GM23338 (cell line): ENCODE results near the gene TRIM56.

ENCODE experiments used
- CREB1 ChIP-seq: fragments of 250-450 bp; sonication (Bioruptor Pico); IDR thresholded peaks from 2 replicates; pipeline ENCODE4 v1.5.0; 2020; ENCODE audit warnings: low read depth, mild to moderate bottlenecking, moderate library complexity
- EZH2 ChIP-seq: fragments of 200-600 bp; sonication (generic); IDR thresholded peaks from one replicate; pipeline ENCODE4 v1.8.0; 2017; ENCODE audit warnings: antibody characterized with exemption, mild to moderate bottlenecking, low read depth; ENCODE audit not compliant: unreplicated experiment
- EZH2phosphoT487 ChIP-seq: fragments of 200-600 bp; sonication (generic); IDR thresholded peaks from one replicate; pipeline ENCODE4 v1.8.1; 2018; ENCODE audit warnings: antibody characterized with exemption; ENCODE audit not compliant: unreplicated experiment
- POLR2AphosphoS5 ChIP-seq: IDR thresholded peaks from 2 replicates; pipeline ENCODE4 v1.6.1; 2016; ENCODE audit warnings: antibody characterized with exemption, low read depth
- STAT1 ChIP-seq: IDR thresholded peaks from one replicate; pipeline ENCODE4 v1.6.1; 2016; ENCODE audit warnings: antibody characterized with exemption; ENCODE audit not compliant: unreplicated experiment
- TF ChIP-seq, protein P1 (sequence below), 2 experiments: fragments of 200-600 bp in 1 of 2; sonication (generic) in 1 of 2; conservative IDR thresholded peaks; 2 replicates each; pipeline versions ENCODE4 v1.5.1 to v1.6.1; 2016 to 2017; ENCODE audit warnings: antibody characterized with exemption in 2 of 2, low read depth in 2 of 2, mild to moderate bottlenecking in 2 of 2, moderate library complexity in 1 of 2

DNA sequence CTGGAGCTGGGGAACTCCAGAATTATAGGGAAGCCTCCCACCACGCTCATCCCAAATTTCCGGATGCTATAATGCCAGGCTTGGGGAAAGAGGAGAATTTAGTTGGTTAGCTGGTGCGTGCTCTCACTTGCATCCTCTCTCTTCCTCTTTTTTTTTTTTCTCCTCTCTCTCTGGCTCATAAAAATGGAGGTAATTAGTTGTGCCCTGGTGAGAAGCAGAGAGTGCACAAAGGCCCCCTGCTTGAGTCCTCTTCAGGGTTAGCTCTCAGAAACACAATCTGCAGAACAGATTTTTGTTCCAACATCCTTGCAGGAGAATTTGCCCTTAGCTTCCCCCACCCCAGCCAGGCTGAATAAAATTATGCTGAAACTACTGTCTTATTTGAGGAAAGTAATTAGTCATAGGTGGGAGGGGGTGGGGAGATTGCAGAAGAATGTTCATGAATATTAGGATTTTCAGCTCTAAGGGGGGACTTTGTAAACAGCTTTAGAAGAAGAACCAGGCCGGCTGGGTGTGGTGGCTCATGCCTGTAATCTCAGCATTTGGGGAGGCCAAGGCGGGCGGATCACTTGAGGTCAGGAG lies 49.2 kb downstream of the TRIM56 start:
- TF ChIP-seq, protein P1, sequence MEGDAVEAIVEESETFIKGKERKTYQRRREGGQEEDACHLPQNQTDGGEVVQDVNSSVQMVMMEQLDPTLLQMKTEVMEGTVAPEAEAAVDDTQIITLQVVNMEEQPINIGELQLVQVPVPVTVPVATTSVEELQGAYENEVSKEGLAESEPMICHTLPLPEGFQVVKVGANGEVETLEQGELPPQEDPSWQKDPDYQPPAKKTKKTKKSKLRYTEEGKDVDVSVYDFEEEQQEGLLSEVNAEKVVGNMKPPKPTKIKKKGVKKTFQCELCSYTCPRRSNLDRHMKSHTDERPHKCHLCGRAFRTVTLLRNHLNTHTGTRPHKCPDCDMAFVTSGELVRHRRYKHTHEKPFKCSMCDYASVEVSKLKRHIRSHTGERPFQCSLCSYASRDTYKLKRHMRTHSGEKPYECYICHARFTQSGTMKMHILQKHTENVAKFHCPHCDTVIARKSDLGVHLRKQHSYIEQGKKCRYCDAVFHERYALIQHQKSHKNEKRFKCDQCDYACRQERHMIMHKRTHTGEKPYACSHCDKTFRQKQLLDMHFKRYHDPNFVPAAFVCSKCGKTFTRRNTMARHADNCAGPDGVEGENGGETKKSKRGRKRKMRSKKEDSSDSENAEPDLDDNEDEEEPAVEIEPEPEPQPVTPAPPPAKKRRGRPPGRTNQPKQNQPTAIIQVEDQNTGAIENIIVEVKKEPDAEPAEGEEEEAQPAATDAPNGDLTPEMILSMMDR (conservative IDR thresholded peaks at IDR 0.05; ENCODE audit: low read depth in 2 of 2), result no peak
- no peak for TF ChIP-seq CREB1 (CRISPR knock-in tag)
- no peak for TF ChIP-seq STAT1
- no peak for TF ChIP-seq EZH2phosphoT487
- TF ChIP-seq POLR2AphosphoS5, result no peak
- no peak for TF ChIP-seq EZH2
